ENCODE data around the gene DNAJC18. TPM values are rescaled to one million over a fixed set of nuclear protein-coding genes. Genes with fewer than 3 reads are reported as not detected.

DNAJC18 gene
- total and polyA plus RNA-seq, 2 experiments from 2014 or later, result 13.4 to 18.9 TPM

Small RNAs within 50 kb of the gene (small RNA-seq; reads per million reads assigned to genes)
- 0.90 reads per million, percentile 58 among the genes with 10 or more reads in this experiment for gene RNU5B-4P (ENCODE audit: low replicate concordance)

Other genes with a start within 250 kb of the DNAJC18 start
- 5.9 and 11.5 TPM in 2 replicates for gene SIL1, start 241.2 kb downstream of the DNAJC18 start, total RNA-seq (2014; rRNA removed; shearing (Covaris generic))
- gene SIL1, start 241.2 kb downstream of the DNAJC18 start, polyA plus RNA-seq (2016; fragmentation: Nextera tagmentation; extraction: Ambion mirVana), result 5.5 and 6.7 TPM in 2 replicates
- gene MATR3, start 145.8 kb downstream of the DNAJC18 start, total RNA-seq (2014; rRNA removed; shearing (Covaris generic)), result 506 and 546 TPM in 2 replicates
- gene MATR3, start 145.8 kb downstream of the DNAJC18 start, polyA plus RNA-seq (2016; fragmentation: Nextera tagmentation; extraction: Ambion mirVana), result 226 and 278 TPM in 2 replicates
- 132 and 148 TPM in 2 replicates for gene PAIP2, start 97.7 kb downstream of the DNAJC18 start, total RNA-seq (2014; rRNA removed; shearing (Covaris generic))
- gene PAIP2, start 97.7 kb downstream of the DNAJC18 start, polyA plus RNA-seq (2016; fragmentation: Nextera tagmentation; extraction: Ambion mirVana), result 226 and 277 TPM in 2 replicates
- gene SLC23A1, start 56.2 kb downstream of the DNAJC18 start, total RNA-seq (2014; rRNA removed; shearing (Covaris generic)), result not detected in 2 replicates
- gene SLC23A1, start 56.2 kb downstream of the DNAJC18 start, polyA plus RNA-seq (2016; fragmentation: Nextera tagmentation; extraction: Ambion mirVana), result 0.16 and 0.29 TPM in 2 replicates
- gene MZB1, start 49.6 kb downstream of the DNAJC18 start, total RNA-seq (2014; rRNA removed; shearing (Covaris generic)), result 1.6 TPM in 1 of 2 replicates, not detected in the other
- 0.52 and 0.71 TPM in 2 replicates for gene MZB1, start 49.6 kb downstream of the DNAJC18 start, polyA plus RNA-seq (2016; fragmentation: Nextera tagmentation; extraction: Ambion mirVana)
- 2.7 and 3.1 TPM in 2 replicates for gene PROB1, start 44.4 kb downstream of the DNAJC18 start, total RNA-seq (2014; rRNA removed; shearing (Covaris generic))
- gene PROB1, start 44.4 kb downstream of the DNAJC18 start, polyA plus RNA-seq (2016; fragmentation: Nextera tagmentation; extraction: Ambion mirVana), result 0.54 and 0.73 TPM in 2 replicates
- 7.1 and 16.0 TPM in 2 replicates for gene SPATA24, start 35.4 kb downstream of the DNAJC18 start, total RNA-seq (2014; rRNA removed; shearing (Covaris generic))
- gene SPATA24, start 35.4 kb downstream of the DNAJC18 start, polyA plus RNA-seq (2016; fragmentation: Nextera tagmentation; extraction: Ambion mirVana), result 20.6 and 22.4 TPM in 2 replicates
- gene ECSCR, start 23.2 kb upstream of the DNAJC18 start, total RNA-seq (2014; rRNA removed; shearing (Covaris generic)), result 1.2 and 2.2 TPM in 2 replicates
- 2.5 and 2.6 TPM in 2 replicates for gene ECSCR, start 23.2 kb upstream of the DNAJC18 start, polyA plus RNA-seq (2016; fragmentation: Nextera tagmentation; extraction: Ambion mirVana)
- not detected in 2 replicates for gene SMIM33, start 31.5 kb upstream of the DNAJC18 start, total RNA-seq (2014; rRNA removed; shearing (Covaris generic))
- not detected in 2 replicates for gene SMIM33, start 31.5 kb upstream of the DNAJC18 start, polyA plus RNA-seq (2016; fragmentation: Nextera tagmentation; extraction: Ambion mirVana)
- 0.39 TPM in 1 of 2 replicates, not detected in the other for gene STING1, start 43.2 kb upstream of the DNAJC18 start, total RNA-seq (2014; rRNA removed; shearing (Covaris generic))
- gene STING1, start 43.2 kb upstream of the DNAJC18 start, polyA plus RNA-seq (2016; fragmentation: Nextera tagmentation; extraction: Ambion mirVana), result 0.30 and 0.66 TPM in 2 replicates
- 101 and 120 TPM in 2 replicates for gene UBE2D2, start 121.8 kb upstream of the DNAJC18 start, total RNA-seq (2014; rRNA removed; shearing (Covaris generic))
- 166 and 172 TPM in 2 replicates for gene UBE2D2, start 121.8 kb upstream of the DNAJC18 start, polyA plus RNA-seq (2016; fragmentation: Nextera tagmentation; extraction: Ambion mirVana)
- gene CXXC5, start 208.8 kb upstream of the DNAJC18 start, total RNA-seq (2014; rRNA removed; shearing (Covaris generic)), result 97.9 and 111 TPM in 2 replicates
- 63.3 and 65.0 TPM in 2 replicates for gene CXXC5, start 208.8 kb upstream of the DNAJC18 start, polyA plus RNA-seq (2016; fragmentation: Nextera tagmentation; extraction: Ambion mirVana)